Lower leg skin (tissue), 4 donors: ENCODE results near the gene HEPN1. TPM values are rescaled to one million over a fixed set of nuclear protein-coding genes. Genes with fewer than 3 reads are reported as not detected.

Experiments
- DNase-seq, 2 donors: peaks; one replicate each; pipeline ENCODE4 v3.0.0-alpha.2; 2019; ENCODE audit warnings: low spot score in 2 of 2
- H3K4me3 ChIP-seq: fragments of 200-600 bp; sonication (generic); 2 replicates; pipeline ENCODE4 v1.5.1; 2017; ENCODE audit warnings: mild to moderate bottlenecking, low read depth; ENCODE audit not compliant: poor library complexity, severe bottlenecking
- POLR2A ChIP-seq, 2 donors: fragments of 450-650 bp; IDR thresholded peaks; one replicate each; pipeline ENCODE4 v1.6.1; 2016 to 2017; ENCODE audit warnings: antibody characterized with exemption in 2 of 2, mild to moderate bottlenecking in 1 of 2, moderate library complexity in 1 of 2
- WGBS, 2 donors: methylation state at CpG; one replicate each; pipeline ENCODE4 v1.1.5; 2018; 5-methylcytosine and 5-hydroxymethylcytosine counted together
- intact Hi-C: fragments of 100-400 bp; cut with DNase I; formaldehyde crosslinking; loops from one replicate; pipeline ENCODE4 v1.15.0; 2023; ENCODE audit warnings: low total_unique reads
- total RNA-seq, 4 donors: library from RNA; depleted of rRNA; stranded (reverse); fragments of >200 nt; gene quantifications; one replicate each; pipeline ENCODE4 v1.1.0, GENCODE V29; 2016
- TF ChIP-seq, protein P1 (sequence below), 3 donors: fragments of 450-650 bp; IDR thresholded peaks; one replicate each; pipeline ENCODE4 v1.5.1; 2016; ENCODE audit warnings: antibody characterized with exemption in 3 of 3, mild to moderate bottlenecking in 3 of 3, moderate library complexity in 2 of 3

HEPN1 gene
- total RNA-seq, 4 donors from 2014 or later: not detected

DNA sequence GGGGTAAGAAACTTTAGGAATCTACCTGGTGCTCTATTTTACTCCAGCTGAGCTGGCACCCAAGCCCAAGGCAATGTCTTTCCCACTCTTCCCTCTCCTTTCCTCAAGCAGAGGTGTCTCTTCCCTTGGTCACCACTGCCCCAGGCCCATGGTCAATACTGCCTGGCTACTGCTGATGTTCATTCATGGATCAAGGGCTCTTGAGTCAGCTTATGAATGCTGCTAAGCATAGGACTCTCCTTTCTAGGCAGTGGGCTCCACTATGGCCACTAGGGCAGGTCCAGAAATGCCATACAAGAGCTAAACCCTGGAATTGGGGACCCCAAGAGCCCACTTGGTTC, 2.7 kb upstream of the HEPN1 start:
- no peak for DNase-seq
- TF ChIP-seq, protein P1, sequence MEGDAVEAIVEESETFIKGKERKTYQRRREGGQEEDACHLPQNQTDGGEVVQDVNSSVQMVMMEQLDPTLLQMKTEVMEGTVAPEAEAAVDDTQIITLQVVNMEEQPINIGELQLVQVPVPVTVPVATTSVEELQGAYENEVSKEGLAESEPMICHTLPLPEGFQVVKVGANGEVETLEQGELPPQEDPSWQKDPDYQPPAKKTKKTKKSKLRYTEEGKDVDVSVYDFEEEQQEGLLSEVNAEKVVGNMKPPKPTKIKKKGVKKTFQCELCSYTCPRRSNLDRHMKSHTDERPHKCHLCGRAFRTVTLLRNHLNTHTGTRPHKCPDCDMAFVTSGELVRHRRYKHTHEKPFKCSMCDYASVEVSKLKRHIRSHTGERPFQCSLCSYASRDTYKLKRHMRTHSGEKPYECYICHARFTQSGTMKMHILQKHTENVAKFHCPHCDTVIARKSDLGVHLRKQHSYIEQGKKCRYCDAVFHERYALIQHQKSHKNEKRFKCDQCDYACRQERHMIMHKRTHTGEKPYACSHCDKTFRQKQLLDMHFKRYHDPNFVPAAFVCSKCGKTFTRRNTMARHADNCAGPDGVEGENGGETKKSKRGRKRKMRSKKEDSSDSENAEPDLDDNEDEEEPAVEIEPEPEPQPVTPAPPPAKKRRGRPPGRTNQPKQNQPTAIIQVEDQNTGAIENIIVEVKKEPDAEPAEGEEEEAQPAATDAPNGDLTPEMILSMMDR (IDR thresholded peaks at IDR 0.05): no peak
- no peak for TF ChIP-seq POLR2A (IDR thresholded peaks at IDR 0.05)
- intact Hi-C loops: no loop called here
- no peak overlapping the region for H3K4me3 ChIP-seq

DNA sequence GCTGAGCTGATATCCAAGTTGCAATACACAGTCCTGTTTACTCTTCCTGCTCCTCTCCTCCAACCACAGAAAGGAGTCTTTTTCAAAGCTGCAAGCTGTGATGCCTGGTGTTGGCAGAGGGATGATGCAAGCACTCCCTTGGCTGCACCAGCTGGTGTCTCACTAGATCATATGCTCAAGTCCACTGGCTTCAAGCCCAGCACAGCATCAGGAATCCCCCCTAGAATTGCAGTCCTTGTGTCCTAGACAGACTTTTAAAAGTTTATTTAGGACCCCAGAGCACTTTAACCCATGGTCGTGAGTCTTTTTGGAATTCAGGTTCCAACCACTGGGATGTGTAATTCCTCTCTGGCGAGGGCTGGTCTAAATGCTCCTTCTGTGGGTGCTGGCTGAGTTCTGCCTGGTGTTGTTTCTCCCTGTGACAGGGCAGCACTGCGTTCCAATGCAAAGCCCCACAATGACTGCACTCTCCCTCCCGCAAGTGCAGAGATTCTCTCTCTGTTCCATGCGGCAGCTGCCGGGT, 1.9 kb upstream of the HEPN1 start:
- intact Hi-C loops: no loop called here
- 76 to 84% methylated on average over 6 of the region's 6 CpGs for WGBS, 2 donors

DNA sequence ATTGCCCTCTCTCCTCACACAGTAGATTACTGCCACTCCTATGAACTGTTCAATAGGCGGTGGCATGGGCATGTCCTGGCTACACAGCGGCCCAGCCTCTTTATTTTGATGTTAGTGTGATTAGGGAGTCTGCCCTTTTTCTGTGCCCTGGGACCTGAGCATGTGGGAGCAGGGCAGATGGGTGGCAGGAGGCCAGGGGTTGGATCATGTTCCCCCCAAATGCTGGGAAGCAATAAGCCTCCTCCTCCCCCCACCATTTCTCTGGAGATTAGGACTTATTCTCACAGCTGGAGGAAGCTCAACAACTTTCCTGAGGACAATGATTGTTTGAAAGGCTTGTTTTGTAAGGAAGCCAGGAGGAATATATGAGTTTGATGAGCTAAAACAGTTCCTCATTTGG, 848 bp downstream of the HEPN1 start:
- 86 to 90% methylated on average over 2 of the region's 2 CpGs for WGBS, 2 donors
- H3K4me3 ChIP-seq: no peak overlapping the region
- DNase-seq: peak in 1 of 2 donors; percentile 62
- intact Hi-C loops: no loop called here
- TF ChIP-seq, protein P1 (IDR thresholded peaks at IDR 0.05): no peak
- TF ChIP-seq POLR2A (IDR thresholded peaks at IDR 0.05): no peak

More for the DNA sequence above, 1.9 kb upstream of the HEPN1 start:
- DNase-seq: peak in 1 of 2 donors; percentile 39
- H3K4me3 ChIP-seq: no peak overlapping the region
- TF ChIP-seq, protein P1 (IDR thresholded peaks at IDR 0.05): no peak
- no peak for TF ChIP-seq POLR2A (IDR thresholded peaks at IDR 0.05)

DNA sequence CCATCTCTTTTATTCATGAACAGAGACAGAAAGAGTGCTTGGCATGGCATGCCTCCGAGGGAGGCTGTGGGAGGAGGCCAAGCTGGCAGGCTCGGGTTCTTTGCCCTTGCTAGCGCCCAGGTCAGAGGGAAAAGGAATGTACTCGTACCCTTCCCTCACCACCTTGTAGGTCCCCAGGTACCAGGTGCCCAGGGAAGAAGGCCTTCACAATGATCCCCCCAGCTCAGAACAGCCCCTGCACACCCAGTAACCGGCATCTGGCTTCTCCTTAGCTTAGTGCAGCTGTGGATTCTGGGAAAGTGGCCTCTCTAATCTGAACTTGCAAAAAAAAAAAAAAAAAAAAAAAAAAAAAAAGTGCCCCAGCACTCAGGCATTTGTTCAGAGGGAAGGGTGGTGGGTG, 1.3 kb downstream of the HEPN1 start:
- WGBS, 2 donors: 92 to 94% methylated on average over 5 of the region's 5 CpGs
- TF ChIP-seq, protein P1 (IDR thresholded peaks at IDR 0.05): no peak
- no peak for TF ChIP-seq POLR2A (IDR thresholded peaks at IDR 0.05)
- DNase-seq: peak in 1 of 2 donors; percentile 53
- intact Hi-C loops: no loop called here
- H3K4me3 ChIP-seq: no peak overlapping the region

DNA sequence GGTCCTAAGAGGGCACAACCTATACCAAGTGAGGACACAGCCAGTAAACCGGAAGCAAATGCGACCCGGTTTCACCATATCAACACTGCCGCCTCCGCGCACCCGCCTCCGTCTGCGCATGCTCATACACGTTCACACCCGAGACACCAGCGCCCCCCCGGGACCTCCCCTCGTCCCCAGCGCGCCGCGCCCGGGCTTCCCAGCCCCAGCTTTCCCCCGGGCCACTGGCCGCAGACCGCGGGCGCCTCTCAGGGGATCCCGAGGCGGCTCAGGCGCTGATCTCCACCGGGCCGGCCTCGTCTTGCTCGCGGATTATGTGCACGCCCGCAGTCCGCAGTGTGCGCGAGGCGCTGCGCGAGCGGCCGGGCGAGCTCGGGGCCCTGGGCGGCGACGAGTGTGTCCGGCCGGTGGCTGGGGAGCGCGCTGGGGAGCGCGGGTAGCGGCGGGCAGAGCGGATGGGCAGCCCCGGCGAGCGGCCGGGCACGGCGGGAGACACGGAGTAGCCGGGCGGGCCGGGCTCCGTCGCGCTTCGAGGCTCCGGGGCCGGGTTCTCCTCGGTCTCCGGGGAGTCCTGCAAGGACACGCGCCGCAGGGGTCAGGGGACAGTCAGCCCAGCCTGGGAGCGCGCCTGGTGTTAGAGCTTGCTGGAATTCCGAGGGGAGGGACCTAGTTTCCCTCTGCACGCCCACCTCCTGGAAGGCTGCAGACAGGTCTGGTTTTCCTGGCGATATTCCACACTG, 2.0 kb downstream of the HEPN1 start:
- DNase-seq: peak; percentile 44 to 94
- peak overlapping the region; percentile 19 for H3K4me3 ChIP-seq
- WGBS, 2 donors: 9 to 12% methylated on average over 29 to 43 of the region's 82 CpGs
- intact Hi-C loops: no loop called here
- TF ChIP-seq POLR2A (IDR thresholded peaks at IDR 0.05): no peak
- TF ChIP-seq, protein P1 (IDR thresholded peaks at IDR 0.05): no peak

DNA sequence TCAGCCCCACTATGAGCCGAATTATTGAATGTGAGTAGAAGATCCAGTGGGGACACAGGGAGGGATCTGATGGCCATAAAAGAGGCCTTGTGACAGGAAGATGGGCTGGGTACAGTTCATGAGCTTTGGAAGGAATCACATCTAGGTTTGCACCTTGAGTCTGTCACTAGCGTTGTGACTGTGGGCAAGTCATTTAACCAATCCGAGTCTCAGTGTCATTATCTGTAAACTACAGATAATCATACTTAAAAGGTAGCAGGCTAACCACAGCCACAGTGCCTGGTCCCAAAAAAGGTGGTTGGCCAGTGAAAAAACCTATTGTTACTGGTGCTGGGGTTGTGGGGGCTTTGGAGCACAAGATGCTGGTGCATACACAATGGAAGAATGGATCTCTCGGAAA, 3.8 kb downstream of the HEPN1 start:
- TF ChIP-seq, protein P1 (IDR thresholded peaks at IDR 0.05): no peak
- no peak for TF ChIP-seq POLR2A (IDR thresholded peaks at IDR 0.05)
- H3K4me3 ChIP-seq: no peak overlapping the region
- 86 to 91% methylated on average over 4 of the region's 4 CpGs for WGBS, 2 donors
- intact Hi-C loops: no loop called here
- DNase-seq: no peak
